VCaP (cell line): ENCODE data around the gene ALDH18A1.
"Not testable (repeated sequence)": the region's sequence is repeated elsewhere in the genome, so short reads cannot be mapped to it uniquely, and the experiment has no call there.

Experiments used
- H3K27ac ChIP-seq: fragments of 450-650 bp; 2 replicates; pipeline ENCODE4 v1.5.1; 2017
- CTCF ChIP-seq: fragments of 450-650 bp; conservative IDR thresholded peaks from 2 replicates; pipeline ENCODE4 v1.5.1; 2017; ENCODE audit warnings: mild to moderate bottlenecking, moderate library complexity

ALDH18A1 gene

GRCh38 chr10:95688648-95689047 lies 32.1 kb upstream of the ALDH18A1 start:
- no peak overlapping the region for H3K27ac ChIP-seq
- peak; percentile 43 for TF ChIP-seq CTCF

GRCh38 chr10:95683966-95684365 lies 27.5 kb upstream of the ALDH18A1 start:
- TF ChIP-seq CTCF, result no peak
- no peak overlapping the region for H3K27ac ChIP-seq

GRCh38 chr10:95675403-95676116 lies 19.0 kb upstream of the ALDH18A1 start:
- H3K27ac ChIP-seq, result peak overlapping the region; percentile 56
- no peak for TF ChIP-seq CTCF

- peak overlapping the region; percentile 56 for H3K27ac ChIP-seq
- TF ChIP-seq CTCF, result no peak
These were observed 18.1 kb upstream of the ALDH18A1 start for GRCh38 chr10:95674643-95675042.

- not testable (repeated sequence) for H3K27ac ChIP-seq
These were observed 16.1 kb upstream of the ALDH18A1 start for GRCh38 chr10:95672641-95673040.

GRCh38 chr10:95664543-95664942 lies 8.0 kb upstream of the ALDH18A1 start:
- no peak overlapping the region for H3K27ac ChIP-seq
- no peak for TF ChIP-seq CTCF

- no peak overlapping the region for H3K27ac ChIP-seq
These were observed 7.0 kb upstream of the ALDH18A1 start for GRCh38 chr10:95663496-95663895.

More at GRCh38 chr10:95663496-95663895, 7.0 kb upstream of the ALDH18A1 start:
- no peak for TF ChIP-seq CTCF
